Glutamatergic neuron (in vitro differentiated cells): ENCODE results near the gene NDUFB2. TPM values are rescaled to one million over a fixed set of nuclear protein-coding genes. Genes with fewer than 3 reads are reported as not detected.
"Not testable (repeated sequence)": the region's sequence is repeated elsewhere in the genome, so short reads cannot be mapped to it uniquely, and the experiment has no call there.

ENCODE experiments used
- DNase-seq: peaks from one replicate; pipeline ENCODE4 v3.0.0; 2022
- H3K27ac Mint-ChIP-seq: one replicate; pipeline ENCODE4 v1.8.0; 2020; ENCODE audit warnings: mild to moderate bottlenecking, mixed read lengths, inconsistent platforms; ENCODE audit not compliant: unreplicated experiment
- H3K27me3 Mint-ChIP-seq: one replicate; pipeline ENCODE4 v1.8.0; 2020; ENCODE audit warnings: mild to moderate bottlenecking, moderate library complexity, mixed read lengths, inconsistent platforms; ENCODE audit not compliant: unreplicated experiment
- H3K36me3 Mint-ChIP-seq: one replicate; pipeline ENCODE4 v1.8.0; 2020; ENCODE audit warnings: mild to moderate bottlenecking, mixed read lengths, inconsistent platforms; ENCODE audit not compliant: unreplicated experiment
- H3K4me1 Mint-ChIP-seq: one replicate; pipeline ENCODE4 v1.8.0; 2020; ENCODE audit warnings: mild to moderate bottlenecking, low read depth, mixed read lengths, inconsistent platforms; ENCODE audit not compliant: unreplicated experiment
- H3K4me3 Mint-ChIP-seq: one replicate; pipeline ENCODE4 v1.8.0; 2020; ENCODE audit warnings: mild to moderate bottlenecking, mixed read lengths, inconsistent platforms; ENCODE audit not compliant: unreplicated experiment
- H3K9me3 Mint-ChIP-seq: one replicate; pipeline ENCODE4 v1.8.0; 2020; ENCODE audit warnings: mild to moderate bottlenecking, moderate library complexity, mixed read lengths, inconsistent platforms; ENCODE audit not compliant: unreplicated experiment
- total RNA-seq: library from RNA; stranded (reverse); fragmentation: NEBNext Ultra II Directional; extraction: Animal tissue kit (Norgen Biotek cat#: 25700); gene quantifications from one replicate; pipeline ENCODE4 v1.2.1, GENCODE V29; 2021; ENCODE audit not compliant: unreplicated experiment
- TF ChIP-seq, protein P1 (sequence below): fragments of 200-600 bp; sonication (generic); IDR thresholded peaks from one replicate; pipeline ENCODE4 v1.5.0; 2021; ENCODE audit not compliant: partially characterized antibody, unreplicated experiment

NDUFB2 gene
- total RNA-seq, 1 donor from 2014 or later: 127 TPM

DNA sequence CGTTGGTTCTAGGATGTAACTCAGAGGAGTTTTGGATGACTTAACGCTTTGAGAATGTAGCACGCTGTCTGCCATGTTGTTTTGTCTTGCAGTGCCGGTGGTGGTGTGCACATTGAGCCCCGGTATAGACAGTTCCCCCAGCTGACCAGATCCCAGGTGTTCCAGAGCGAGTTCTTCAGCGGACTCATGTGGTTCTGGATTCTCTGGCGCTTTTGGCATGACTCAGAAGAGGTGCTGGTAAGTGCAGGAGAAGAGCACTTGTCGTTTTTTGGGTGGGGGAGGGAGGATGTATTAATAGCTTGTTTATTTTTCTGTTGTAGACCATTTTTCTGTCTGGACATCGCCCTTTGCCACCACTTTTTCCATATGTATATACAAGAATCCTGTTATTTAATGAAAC is 6.3 kb downstream of the NDUFB2 start:
- H3K36me3 Mint-ChIP-seq: no peaks in the 10 kb centered on the region
- peaks cover 11% of the 10 kb centered on the region for H3K4me1 Mint-ChIP-seq
- TF ChIP-seq, protein P1, sequence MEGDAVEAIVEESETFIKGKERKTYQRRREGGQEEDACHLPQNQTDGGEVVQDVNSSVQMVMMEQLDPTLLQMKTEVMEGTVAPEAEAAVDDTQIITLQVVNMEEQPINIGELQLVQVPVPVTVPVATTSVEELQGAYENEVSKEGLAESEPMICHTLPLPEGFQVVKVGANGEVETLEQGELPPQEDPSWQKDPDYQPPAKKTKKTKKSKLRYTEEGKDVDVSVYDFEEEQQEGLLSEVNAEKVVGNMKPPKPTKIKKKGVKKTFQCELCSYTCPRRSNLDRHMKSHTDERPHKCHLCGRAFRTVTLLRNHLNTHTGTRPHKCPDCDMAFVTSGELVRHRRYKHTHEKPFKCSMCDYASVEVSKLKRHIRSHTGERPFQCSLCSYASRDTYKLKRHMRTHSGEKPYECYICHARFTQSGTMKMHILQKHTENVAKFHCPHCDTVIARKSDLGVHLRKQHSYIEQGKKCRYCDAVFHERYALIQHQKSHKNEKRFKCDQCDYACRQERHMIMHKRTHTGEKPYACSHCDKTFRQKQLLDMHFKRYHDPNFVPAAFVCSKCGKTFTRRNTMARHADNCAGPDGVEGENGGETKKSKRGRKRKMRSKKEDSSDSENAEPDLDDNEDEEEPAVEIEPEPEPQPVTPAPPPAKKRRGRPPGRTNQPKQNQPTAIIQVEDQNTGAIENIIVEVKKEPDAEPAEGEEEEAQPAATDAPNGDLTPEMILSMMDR: no peak
- peaks cover 5% of the 10 kb centered on the region for H3K9me3 Mint-ChIP-seq
- H3K4me3 Mint-ChIP-seq: no peak overlapping the region
- DNase-seq: no peak
- no peaks in the 10 kb centered on the region for H3K27me3 Mint-ChIP-seq
- no peak overlapping the region for H3K27ac Mint-ChIP-seq

DNA sequence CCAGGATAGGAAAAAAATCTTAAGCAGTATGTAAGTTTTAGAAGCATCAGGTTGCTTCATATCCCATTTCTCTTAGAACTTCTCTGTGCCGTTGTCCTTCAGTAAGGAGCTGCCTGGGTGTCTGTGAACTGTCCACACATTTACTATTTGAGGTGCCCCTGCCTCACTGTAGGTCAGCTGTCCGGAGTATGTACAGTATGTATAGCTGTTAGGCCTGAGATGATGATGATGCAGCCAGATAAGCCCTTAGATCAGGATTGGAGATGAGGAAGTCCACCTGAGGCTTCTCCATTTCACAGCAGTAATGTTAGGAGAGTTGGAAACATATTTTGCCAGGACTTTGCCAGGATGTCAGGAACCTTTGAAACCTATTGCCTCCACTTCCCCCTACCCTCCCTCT is 7.7 kb downstream of the NDUFB2 start:
- no peak overlapping the region for H3K27ac Mint-ChIP-seq
- TF ChIP-seq, protein P1: no peak
- H3K27me3 Mint-ChIP-seq: no peaks in the 10 kb centered on the region
- H3K36me3 Mint-ChIP-seq: no peaks in the 10 kb centered on the region
- H3K9me3 Mint-ChIP-seq: peaks cover under 1% of the 10 kb centered on the region
- DNase-seq: no peak
- peaks cover 4% of the 10 kb centered on the region for H3K4me1 Mint-ChIP-seq
- no peak overlapping the region for H3K4me3 Mint-ChIP-seq

DNA sequence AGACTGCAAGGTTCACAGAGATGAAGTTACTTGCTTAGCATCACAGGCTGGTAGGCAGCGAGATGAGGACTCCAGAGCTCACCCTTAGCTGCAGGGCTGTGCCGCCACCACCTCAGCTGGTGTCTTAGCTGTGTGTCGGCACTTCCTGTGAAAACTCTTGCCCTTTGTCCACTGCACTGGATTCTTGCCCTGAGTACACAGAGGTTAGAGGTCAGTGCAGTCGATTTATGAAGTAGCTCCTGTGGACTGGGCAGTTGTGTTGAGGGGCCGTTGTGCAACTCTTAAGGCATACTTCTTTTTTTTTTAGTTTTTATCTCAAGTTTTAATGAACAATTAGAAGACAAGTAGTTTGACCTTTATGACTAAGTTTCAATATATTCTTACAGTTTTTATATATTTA is 10.6 kb downstream of the NDUFB2 start:
- no peak overlapping the region for H3K27ac Mint-ChIP-seq
- no peak overlapping the region for H3K4me3 Mint-ChIP-seq
- peaks cover 4% of the 10 kb centered on the region for H3K4me1 Mint-ChIP-seq
- H3K9me3 Mint-ChIP-seq: no peaks in the 10 kb centered on the region
- DNase-seq: no peak
- peaks cover 6% of the 10 kb centered on the region for H3K36me3 Mint-ChIP-seq
- TF ChIP-seq, protein P1: no peak
- no peaks in the 10 kb centered on the region for H3K27me3 Mint-ChIP-seq

DNA sequence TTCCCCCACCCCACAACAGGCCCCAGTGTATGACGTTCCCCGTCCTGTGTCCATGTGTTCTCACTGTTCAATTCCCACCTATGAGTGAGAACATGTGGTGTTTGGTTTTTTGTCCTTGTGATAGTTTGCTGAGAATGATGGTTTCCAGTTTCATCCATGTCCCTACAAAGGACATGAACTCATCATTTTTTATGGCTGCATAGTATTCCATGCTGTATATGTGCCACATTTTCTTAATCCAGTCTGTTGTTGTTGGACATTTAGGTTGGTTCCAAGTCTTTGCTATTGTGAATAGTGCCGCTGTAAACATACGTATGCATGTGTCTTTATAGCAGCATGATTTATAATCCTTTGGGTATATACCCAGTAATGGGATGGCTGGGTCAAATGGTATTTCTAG is 12.3 kb downstream of the NDUFB2 start:
- not testable (repeated sequence) for H3K4me1 Mint-ChIP-seq, H3K4me3 Mint-ChIP-seq, DNase-seq, H3K27me3 Mint-ChIP-seq, H3K9me3 Mint-ChIP-seq, H3K27ac Mint-ChIP-seq
- peaks cover 12% of the 10 kb centered on the region for H3K36me3 Mint-ChIP-seq

DNA sequence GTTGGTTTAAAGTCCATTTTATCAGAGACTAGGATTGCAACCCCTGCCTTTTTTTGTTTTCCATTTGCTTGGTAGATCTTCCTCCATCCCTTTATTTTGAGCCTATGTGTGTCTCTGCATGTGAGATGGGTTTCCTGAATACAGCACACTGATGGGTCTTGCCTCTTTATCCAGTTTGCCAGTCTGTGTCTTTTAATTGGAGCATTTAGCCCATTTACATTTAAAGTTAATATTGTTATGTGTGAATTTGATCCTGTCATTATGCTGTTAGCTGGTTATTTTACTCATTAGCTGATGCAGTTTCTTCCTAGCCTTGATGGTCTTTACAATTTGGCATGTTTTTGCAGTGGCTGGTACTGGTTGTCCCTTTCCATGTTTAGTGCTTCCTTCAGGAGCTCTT is 15.9 kb downstream of the NDUFB2 start:
- not testable (repeated sequence) for H3K4me3 Mint-ChIP-seq, H3K4me1 Mint-ChIP-seq

DNA sequence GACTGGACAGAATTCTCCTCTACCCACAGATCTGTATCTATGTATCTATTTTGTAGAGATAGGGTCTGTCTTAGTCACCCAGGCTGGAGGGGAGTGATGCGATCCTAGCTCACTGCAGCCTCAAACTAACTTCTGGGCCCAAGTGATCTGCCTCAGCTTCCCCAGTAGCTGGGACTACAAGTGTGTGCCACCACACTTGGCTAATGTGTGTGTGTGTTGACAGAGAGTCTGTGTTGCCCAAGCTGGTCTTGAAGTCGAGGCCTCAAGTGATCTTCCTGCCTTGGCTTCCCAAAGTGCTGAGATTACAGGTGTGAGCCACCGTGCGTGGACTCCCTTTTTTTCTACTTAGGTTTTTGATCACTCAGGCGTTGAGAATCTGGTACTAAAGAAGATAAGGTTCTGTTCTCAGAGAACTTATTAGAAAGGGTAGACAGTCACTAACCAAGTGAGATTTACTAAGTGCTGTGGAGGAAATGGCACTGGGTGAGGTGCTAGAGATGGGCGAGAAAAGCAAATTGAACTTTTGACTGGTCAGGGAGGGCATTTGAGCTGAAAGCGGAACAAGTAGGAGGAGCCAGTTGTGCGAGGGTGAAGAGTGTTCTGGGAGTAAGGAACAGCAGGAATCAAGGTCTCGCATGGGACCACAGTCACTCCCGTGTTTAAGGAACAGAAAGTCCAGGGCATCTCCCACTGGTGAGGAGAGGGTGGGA is 18.0 kb downstream of the NDUFB2 start:
- no peak for DNase-seq
- Mint-ChIP-seq H3K36me3 (peaks cover 27% of the 10 kb centered on the region), H3K9me3 (peaks cover 4% of the 10 kb centered on the region), H3K4me1 (no peaks in the 10 kb centered on the region), H3K4me3 (peak overlapping the region; percentile 74), H3K27me3 (peaks cover 1% of the 10 kb centered on the region), H3K27ac (no peak overlapping the region)
- TF ChIP-seq, protein P1: no peak

More for the DNA sequence above, 15.9 kb downstream of the NDUFB2 start:
- H3K36me3 Mint-ChIP-seq: peaks cover 27% of the 10 kb centered on the region
- H3K27ac Mint-ChIP-seq, H3K27me3 Mint-ChIP-seq, H3K9me3 Mint-ChIP-seq, DNase-seq: not testable (repeated sequence)
